ENCODE results near the gene SYT7.

Gene SYT7

DNA sequence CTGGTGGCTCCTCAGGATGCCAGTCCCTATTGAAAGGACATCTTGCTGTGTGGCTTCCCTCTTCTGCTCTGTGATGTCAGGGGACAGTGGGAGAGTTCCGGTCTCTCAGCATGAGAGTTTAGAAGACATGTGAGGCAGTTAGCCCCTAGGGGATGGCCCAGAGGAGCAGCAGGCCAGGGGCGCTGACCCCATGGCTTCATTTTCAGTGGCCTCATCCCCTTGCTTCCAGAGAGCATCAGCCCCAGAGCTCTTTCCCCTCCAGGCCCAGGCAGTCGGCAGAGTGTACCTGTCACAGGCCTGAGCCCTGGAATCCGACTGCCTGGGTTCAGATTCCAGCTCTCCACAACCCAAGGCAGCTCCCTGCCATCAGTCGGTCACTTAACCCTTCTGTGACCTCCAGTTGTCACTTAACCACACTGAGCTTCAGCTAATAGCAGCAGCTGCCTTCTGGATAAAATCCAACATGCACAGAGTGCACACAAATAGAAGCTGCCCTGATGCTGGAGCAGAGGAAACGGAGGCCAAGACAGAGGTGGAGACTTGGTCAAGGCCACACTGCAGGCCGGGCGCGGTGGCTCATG, 86.4 kb downstream of the SYT7 start:
- ChIA-PET POLR2A (no interaction called here), CTCF (interaction anchor here (0.6 to 2.1 kb wide), 4 partner anchors 22 to 136 kb away, joined by 3 to 8 read pairs (median 5); no protein-coding TSS in a partner anchor)
- Histone ChIP-seq H3K27ac (ENCODE audit: extremely low read depth, low read depth, low read length) (no peak overlapping the region), H3K36me3 (ENCODE audit: control insufficient read depth in 2 of 2, insufficient read depth in 1 of 2, low read length in 2 of 2) (no peaks in the 10 kb centered on the region), H3K9me3 (ENCODE audit: control insufficient read depth, insufficient read depth, low read depth, low read length) (no peaks in the 10 kb centered on the region), H3K4me3 (ENCODE audit: low read depth, low read length) (no peak overlapping the region), H3K4me1 (ENCODE audit: control insufficient read depth, insufficient read depth, low read length) (no peaks in the 10 kb centered on the region)
- TF ChIP-seq ZIC2 (tag by site-specific recombination; IDR thresholded peaks at IDR 0.05) (peak; percentile 14; the same call in 1 of the 2 replicates), ZNF37A (tag by site-specific recombination; IDR thresholded peaks at IDR 0.05) (no peak)

GRCh38 chr11:61491736-61492395, 89.0 kb downstream of the SYT7 start:
- ChIA-PET CTCF (interaction anchor here (0.8 to 0.9 kb wide), 2 partner anchors 13 to 241 kb away, joined by 4 read pairs; no protein-coding TSS in a partner anchor), POLR2A (no interaction called here)
- no peaks in the 10 kb centered on the region for H3K36me3 ChIP-seq (ENCODE audit: control insufficient read depth in 2 of 2, insufficient read depth in 1 of 2, low read length in 2 of 2)
- H3K4me1 ChIP-seq (ENCODE audit: control insufficient read depth, insufficient read depth, low read length) = no peaks in the 10 kb centered on the region
- no peaks in the 10 kb centered on the region for H3K9me3 ChIP-seq (ENCODE audit: control insufficient read depth, insufficient read depth, low read depth, low read length)
- H3K4me3 ChIP-seq (ENCODE audit: low read depth, low read length) = no peak overlapping the region
- H3K27ac ChIP-seq (ENCODE audit: extremely low read depth, low read depth, low read length) = no peak overlapping the region
- TF ChIP-seq TCF7L2 (IDR thresholded peaks at IDR 0.05; ENCODE audit: borderline replicate concordance, low read depth, low read length) = no peak
- TF ChIP-seq ZFHX2 (tag by site-specific recombination; conservative IDR thresholded peaks at IDR 0.05) = peak; percentile 42
- TF ChIP-seq ZSCAN4 (tag by site-specific recombination; IDR thresholded peaks at IDR 0.05) = 0 out of 2 replicates have a peak, but pooled peaks have one; percentile 54
- TF ChIP-seq ZNF596 (tag by site-specific recombination; IDR thresholded peaks at IDR 0.05) = no peak
- TF ChIP-seq ZIC2 (tag by site-specific recombination; IDR thresholded peaks at IDR 0.05) = peak; percentile 53
- peak; percentile 24; the same call in 1 of the 2 replicates for TF ChIP-seq EGR2 (tag by site-specific recombination; IDR thresholded peaks at IDR 0.05; ENCODE audit: low read depth)

GRCh38 chr11:61489833-61490721, 90.8 kb downstream of the SYT7 start:
- CTCF ChIA-PET = interaction anchor here (0.6 to 2.0 kb wide), 7 partner anchors 11 to 408 kb away, joined by 3 to 9 read pairs (median 5); no protein-coding TSS in a partner anchor
- H3K4me1 ChIP-seq (ENCODE audit: control insufficient read depth, insufficient read depth, low read length) = no peaks in the 10 kb centered on the region
- POLR2A ChIA-PET = no interaction called here
- no peak for TF ChIP-seq ZNF239 (tag by site-specific recombination; IDR thresholded peaks at IDR 0.05)
- TF ChIP-seq ZNF433 (tag by site-specific recombination; IDR thresholded peaks at IDR 0.05; ENCODE audit: low read depth) = no peak
- no peak for TF ChIP-seq ZNF324 (tag by site-specific recombination; IDR thresholded peaks at IDR 0.05)
- no peak for TF ChIP-seq ZNF426 (tag by site-specific recombination; IDR thresholded peaks at IDR 0.05)
- TF ChIP-seq ZNF174 (tag by site-specific recombination; IDR thresholded peaks at IDR 0.05) = no peak
- no peak for TF ChIP-seq ZNF792 (tag by site-specific recombination; IDR thresholded peaks at IDR 0.05)
- TF ChIP-seq ZNF354C (tag by site-specific recombination; IDR thresholded peaks at IDR 0.05; ENCODE audit: borderline replicate concordance, low read depth) = no peak
- no peak for TF ChIP-seq ZSCAN5A (tag by site-specific recombination; IDR thresholded peaks at IDR 0.05)
- TF ChIP-seq ZNF501 (tag by site-specific recombination; IDR thresholded peaks at IDR 0.05) = no peak
- TF ChIP-seq, protein P1, sequence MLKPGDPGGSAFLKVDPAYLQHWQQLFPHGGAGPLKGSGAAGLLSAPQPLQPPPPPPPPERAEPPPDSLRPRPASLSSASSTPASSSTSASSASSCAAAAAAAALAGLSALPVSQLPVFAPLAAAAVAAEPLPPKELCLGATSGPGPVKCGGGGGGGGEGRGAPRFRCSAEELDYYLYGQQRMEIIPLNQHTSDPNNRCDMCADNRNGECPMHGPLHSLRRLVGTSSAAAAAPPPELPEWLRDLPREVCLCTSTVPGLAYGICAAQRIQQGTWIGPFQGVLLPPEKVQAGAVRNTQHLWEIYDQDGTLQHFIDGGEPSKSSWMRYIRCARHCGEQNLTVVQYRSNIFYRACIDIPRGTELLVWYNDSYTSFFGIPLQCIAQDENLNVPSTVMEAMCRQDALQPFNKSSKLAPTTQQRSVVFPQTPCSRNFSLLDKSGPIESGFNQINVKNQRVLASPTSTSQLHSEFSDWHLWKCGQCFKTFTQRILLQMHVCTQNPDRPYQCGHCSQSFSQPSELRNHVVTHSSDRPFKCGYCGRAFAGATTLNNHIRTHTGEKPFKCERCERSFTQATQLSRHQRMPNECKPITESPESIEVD (tag by site-specific recombination; IDR thresholded peaks at IDR 0.05) = no peak
- no peak for TF ChIP-seq ZFP69B (tag by site-specific recombination; IDR thresholded peaks at IDR 0.05)
- TF ChIP-seq ZNF114 (tag by site-specific recombination; IDR thresholded peaks at IDR 0.05) = no peak
- no peak for TF ChIP-seq ZFP37 (tag by site-specific recombination; IDR thresholded peaks at IDR 0.05)
- no peak for TF ChIP-seq REPIN1 (tag by site-specific recombination; IDR thresholded peaks at IDR 0.05; ENCODE audit: low read depth)
- no peak for TF ChIP-seq ZFP41 (tag by site-specific recombination; IDR thresholded peaks at IDR 0.05; ENCODE audit: borderline replicate concordance)
- TF ChIP-seq MZF1 (tag by site-specific recombination; IDR thresholded peaks at IDR 0.05; ENCODE audit: borderline replicate concordance) = no peak
- no peak for TF ChIP-seq PRDM1 (tag by site-specific recombination; IDR thresholded peaks at IDR 0.05)
- TF ChIP-seq KLF8 (tag by site-specific recombination; IDR thresholded peaks at IDR 0.05) = no peak
- TF ChIP-seq EGR2 (tag by site-specific recombination; IDR thresholded peaks at IDR 0.05; ENCODE audit: low read depth) = no peak

More at GRCh38 chr11:61489833-61490721, 90.8 kb downstream of the SYT7 start:
- no peaks in the 10 kb centered on the region for H3K9me3 ChIP-seq (ENCODE audit: control insufficient read depth, insufficient read depth, low read depth, low read length)
- no peaks in the 10 kb centered on the region for H3K36me3 ChIP-seq (ENCODE audit: control insufficient read depth in 2 of 2, insufficient read depth in 1 of 2, low read length in 2 of 2)
- no peak overlapping the region for H3K4me3 ChIP-seq (ENCODE audit: low read depth, low read length)
- no peak overlapping the region for H3K27ac ChIP-seq (ENCODE audit: extremely low read depth, low read depth, low read length)
